IPS-18c (cell line): ENCODE measurements around the gene C22orf23.

Source experiments
- H3K4me3 ChIP-seq: 2 replicates; pipeline ENCODE4 v1.7.0; 2013; ENCODE audit warnings: low read depth, mild to moderate bottlenecking, low read length, moderate library complexity; ENCODE audit not compliant: insufficient read depth
- H3K9me3 ChIP-seq: one replicate; pipeline ENCODE4 v1.6.1; 2013; ENCODE audit warnings: mild to moderate bottlenecking, low read length, moderate library complexity; ENCODE audit not compliant: control insufficient read depth, insufficient read depth

Gene C22orf23

GRCh38 chr22:37953437-37954179, at the start of gene C22orf23, which contains the start of gene POLR2F:
Gene C22orf23 (minus strand): TSS chr22:37953601. CDS start chr22:37953149, 452 bp downstream.
Gene POLR2F (plus strand): TSS chr22:37953699. CDS start chr22:37953788, 89 bp downstream.
- H3K4me3 ChIP-seq = peak within 1 kb of the TSS; percentile 99
- H3K9me3 ChIP-seq = no peaks in the 10 kb centered on the region

GRCh38 chr22:37999640-38000272, 46.4 kb upstream of the C22orf23 start:
- no peaks in the 10 kb centered on the region for H3K9me3 ChIP-seq
- no peak overlapping the region for H3K4me3 ChIP-seq

GRCh38 chr22:37999236-37999635, 45.8 kb upstream of the C22orf23 start:
- H3K9me3 ChIP-seq = no peaks in the 10 kb centered on the region
- H3K4me3 ChIP-seq = no peak overlapping the region

- Histone ChIP-seq H3K9me3 (no peaks in the 10 kb centered on the region), H3K4me3 (no peak overlapping the region)
Observed at GRCh38 chr22:37998543-37998942, 45.1 kb upstream of the C22orf23 start.

- Histone ChIP-seq H3K4me3 (no peak overlapping the region), H3K9me3 (no peaks in the 10 kb centered on the region)
Observed at GRCh38 chr22:37996515-37997246, 43.3 kb upstream of the C22orf23 start.

- H3K9me3 ChIP-seq = no peaks in the 10 kb centered on the region
- no peak overlapping the region for H3K4me3 ChIP-seq
Observed at GRCh38 chr22:37996079-37996478, 42.7 kb upstream of the C22orf23 start.

- Histone ChIP-seq H3K4me3 (no peak overlapping the region), H3K9me3 (no peaks in the 10 kb centered on the region)
Observed at GRCh38 chr22:37995460-37995859, 42.1 kb upstream of the C22orf23 start.

GRCh38 chr22:37994982-37995381, 41.6 kb upstream of the C22orf23 start:
- no peaks in the 10 kb centered on the region for H3K9me3 ChIP-seq
- H3K4me3 ChIP-seq = no peak overlapping the region

GRCh38 chr22:37994049-37994448, 40.6 kb upstream of the C22orf23 start:
- H3K9me3 ChIP-seq = no peaks in the 10 kb centered on the region
- H3K4me3 ChIP-seq = no peak overlapping the region

- H3K4me3 ChIP-seq = no peak overlapping the region
- no peaks in the 10 kb centered on the region for H3K9me3 ChIP-seq
Observed at GRCh38 chr22:37991731-37992442, 38.5 kb upstream of the C22orf23 start.

GRCh38 chr22:37990862-37991261, 37.5 kb upstream of the C22orf23 start:
- Histone ChIP-seq H3K4me3 (no peak overlapping the region), H3K9me3 (no peaks in the 10 kb centered on the region)

- H3K9me3 ChIP-seq = no peaks in the 10 kb centered on the region
- H3K4me3 ChIP-seq = no peak overlapping the region
Observed at GRCh38 chr22:37990301-37990700, 36.9 kb upstream of the C22orf23 start.

- no peak overlapping the region for H3K4me3 ChIP-seq
Observed at GRCh38 chr22:37989146-37990045, 36.0 kb upstream of the C22orf23 start.

GRCh38 chr22:37986371-37986770, 33.0 kb upstream of the C22orf23 start:
- H3K9me3 ChIP-seq = no peaks in the 10 kb centered on the region

More at GRCh38 chr22:37989146-37990045, 36.0 kb upstream of the C22orf23 start:
- no peaks in the 10 kb centered on the region for H3K9me3 ChIP-seq

GRCh38 chr22:37985751-37986281, 32.4 kb upstream of the C22orf23 start:
- Histone ChIP-seq H3K9me3 (no peaks in the 10 kb centered on the region), H3K4me3 (no peak overlapping the region)

More at GRCh38 chr22:37986371-37986770, 33.0 kb upstream of the C22orf23 start:
- no peak overlapping the region for H3K4me3 ChIP-seq

- Histone ChIP-seq H3K9me3 (no peaks in the 10 kb centered on the region), H3K4me3 (no peak overlapping the region)
Observed at GRCh38 chr22:37985050-37985585, 31.7 kb upstream of the C22orf23 start.
